Thoracic aorta (tissue), 2 donors: ENCODE data around the gene SEC14L2. TPM values are rescaled to one million over a fixed set of nuclear protein-coding genes. Genes with fewer than 3 reads are reported as not detected.

Experiments
- ATAC-seq: fragments of 150-250 bp; one replicate; pipeline ENCODE4 v1.8.0; 2017; ENCODE audit warnings: low read depth; ENCODE audit not compliant: insufficient number of reproducible peaks, low FRiP score
- DNase-seq: peaks from one replicate; pipeline ENCODE4 v3.0.0-alpha.2; 2020; ENCODE audit warnings: low spot score
- H3K27ac ChIP-seq, 2 donors: fragments of 200-600 bp; sonication (generic); 1 replicate in 1 of 2; 2 replicates in 1 of 2; pipeline ENCODE4 v1.5.1; 2016; ENCODE audit warnings: mild to moderate bottlenecking in 2 of 2, moderate library complexity in 2 of 2
- H3K27me3 ChIP-seq: fragments of 200-600 bp; sonication (generic); replicated peaks from 2 replicates; pipeline ENCODE4 v1.6.0; 2016; ENCODE audit warnings: mild to moderate bottlenecking; ENCODE audit not compliant: insufficient read depth
- H3K36me3 ChIP-seq: fragments of 200-600 bp; sonication (generic); one replicate; pipeline ENCODE4 v1.5.1; 2016
- H3K4me1 ChIP-seq, 2 donors: fragments of 200-600 bp; sonication (generic); 1 replicate in 1 of 2; 2 replicates in 1 of 2; pipeline versions ENCODE4 v1.5.1 to v1.6.0; 2016; ENCODE audit warnings: low read depth in 2 of 2, mild to moderate bottlenecking in 1 of 2; ENCODE audit not compliant: control insufficient read depth in 1 of 2
- H3K4me3 ChIP-seq: fragments of 200-600 bp; sonication (generic); 2 replicates; pipeline ENCODE4 v1.5.1; 2016; ENCODE audit warnings: mild to moderate bottlenecking
- H3K9me3 ChIP-seq: fragments of 200-600 bp; sonication (generic); 2 replicates; pipeline ENCODE4 v1.5.1; 2016
- total RNA-seq, 2 donors: library from RNA; depleted of rRNA; stranded (reverse); fragments of >200 nt; gene quantifications; one replicate each; pipeline versions ENCODE4 v1.1.0 to v1.2.3, GENCODE V29; 2016
- TF ChIP-seq, protein P1 (sequence below): fragments of 200-600 bp; sonication (generic); IDR thresholded peaks from one replicate; pipeline ENCODE4 v1.5.1; 2019; ENCODE audit warnings: antibody characterized with exemption

The SEC14L2 gene
- total RNA-seq, 2 donors from 2014 or later, result 6.4 to 18.3 TPM

- ATAC-seq, result no peak
- DNase-seq, result no peak
- Histone ChIP-seq H3K27ac (peak within 1 kb of the TSS in 1 of 2 donors; percentile 98), H3K4me1 (peaks cover 18 to 45% of the 10 kb centered on the region in 2 donors), H3K27me3 (no peaks in the 10 kb centered on the region), H3K36me3 (no peaks in the 10 kb centered on the region), H3K9me3 (no peaks in the 10 kb centered on the region), H3K4me3 (peak within 1 kb of the TSS; percentile 83)
- TF ChIP-seq, protein P1, sequence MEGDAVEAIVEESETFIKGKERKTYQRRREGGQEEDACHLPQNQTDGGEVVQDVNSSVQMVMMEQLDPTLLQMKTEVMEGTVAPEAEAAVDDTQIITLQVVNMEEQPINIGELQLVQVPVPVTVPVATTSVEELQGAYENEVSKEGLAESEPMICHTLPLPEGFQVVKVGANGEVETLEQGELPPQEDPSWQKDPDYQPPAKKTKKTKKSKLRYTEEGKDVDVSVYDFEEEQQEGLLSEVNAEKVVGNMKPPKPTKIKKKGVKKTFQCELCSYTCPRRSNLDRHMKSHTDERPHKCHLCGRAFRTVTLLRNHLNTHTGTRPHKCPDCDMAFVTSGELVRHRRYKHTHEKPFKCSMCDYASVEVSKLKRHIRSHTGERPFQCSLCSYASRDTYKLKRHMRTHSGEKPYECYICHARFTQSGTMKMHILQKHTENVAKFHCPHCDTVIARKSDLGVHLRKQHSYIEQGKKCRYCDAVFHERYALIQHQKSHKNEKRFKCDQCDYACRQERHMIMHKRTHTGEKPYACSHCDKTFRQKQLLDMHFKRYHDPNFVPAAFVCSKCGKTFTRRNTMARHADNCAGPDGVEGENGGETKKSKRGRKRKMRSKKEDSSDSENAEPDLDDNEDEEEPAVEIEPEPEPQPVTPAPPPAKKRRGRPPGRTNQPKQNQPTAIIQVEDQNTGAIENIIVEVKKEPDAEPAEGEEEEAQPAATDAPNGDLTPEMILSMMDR, result no peak
Observed at GRCh38 chr22:30425616-30426387, 29.0 kb downstream of the SEC14L2 start, which contains the start of gene MTFP1. MTFP1 (plus strand) TSS chr22:30425768; CDS start chr22:30425880, 112 bp downstream.

DNA sequence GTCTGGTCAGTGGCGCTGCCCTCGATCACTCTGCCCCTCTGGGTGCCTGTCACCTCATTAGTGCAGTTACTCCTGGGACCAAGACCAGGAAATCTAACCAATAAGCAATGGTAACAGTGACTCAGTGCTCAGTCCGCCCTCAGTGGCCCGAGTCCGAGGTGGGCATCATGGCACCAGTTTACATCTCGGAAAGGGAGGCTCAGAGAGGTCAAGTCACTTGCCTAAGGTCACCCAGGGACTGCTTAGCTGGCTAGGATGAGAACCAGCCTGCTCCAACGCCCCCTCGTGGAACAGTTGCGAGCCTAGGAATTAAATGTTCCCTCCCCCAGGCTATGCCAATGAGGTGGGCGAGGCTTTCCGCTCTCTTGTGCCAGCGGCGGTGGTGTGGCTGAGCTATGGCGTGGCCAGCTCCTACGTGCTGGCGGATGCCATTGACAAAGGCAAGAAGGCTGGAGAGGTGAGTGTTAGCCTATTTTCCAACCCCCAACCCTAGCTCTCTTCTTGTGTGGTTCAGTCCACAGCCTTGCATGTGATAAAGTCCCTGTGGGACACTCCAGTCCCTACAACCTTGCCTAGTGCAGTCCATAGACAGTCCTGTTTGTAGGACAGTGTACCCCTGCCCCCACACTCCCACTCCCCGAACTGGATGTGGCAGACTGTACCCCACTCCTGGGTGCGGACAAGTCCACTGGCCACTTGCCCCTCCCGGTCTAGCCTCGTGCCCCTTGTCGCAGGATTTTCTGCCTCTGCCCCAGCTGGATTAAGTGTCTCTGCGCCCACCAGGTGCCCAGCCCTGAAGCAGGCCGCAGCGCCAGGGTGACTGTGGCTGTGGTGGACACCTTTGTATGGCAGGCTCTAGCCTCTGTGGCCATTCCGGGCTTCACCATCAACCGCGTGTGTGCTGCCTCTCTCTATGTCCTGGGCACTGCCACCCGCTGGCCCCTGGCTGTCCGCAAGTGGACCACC is 29.9 kb downstream of the SEC14L2 start:
- Histone ChIP-seq H3K27ac (peak overlapping the region in 1 of 2 donors; percentile 62), H3K4me1 (peaks cover 14 to 37% of the 10 kb centered on the region in 2 donors), H3K4me3 (peak overlapping the region; percentile 83), H3K9me3 (no peaks in the 10 kb centered on the region), H3K27me3 (no peaks in the 10 kb centered on the region), H3K36me3 (no peaks in the 10 kb centered on the region)
- TF ChIP-seq, protein P1, result peak; percentile 50
- ATAC-seq, result peak; percentile 8
- DNase-seq, result peak; percentile 56

- no peak overlapping the region for H3K4me3 ChIP-seq
- no peaks in the 10 kb centered on the region for H3K36me3 ChIP-seq
- H3K27me3 ChIP-seq, result no peaks in the 10 kb centered on the region
- no peak for DNase-seq
- no peak for ATAC-seq
- TF ChIP-seq, protein P1, result no peak
- H3K27ac ChIP-seq, result no peak overlapping the region
- no peaks in the 10 kb centered on the region for H3K9me3 ChIP-seq
- peaks cover 14 to 25% of the 10 kb centered on the region in 2 donors for H3K4me1 ChIP-seq
Observed at GRCh38 chr22:30427871-30428270, 31.1 kb downstream of the SEC14L2 start.

GRCh38 chr22:30429887-30430286 is 33.1 kb downstream of the SEC14L2 start:
- TF ChIP-seq, protein P1, result no peak
- Histone ChIP-seq H3K9me3 (no peaks in the 10 kb centered on the region), H3K27ac (no peak overlapping the region), H3K36me3 (no peaks in the 10 kb centered on the region), H3K27me3 (no peaks in the 10 kb centered on the region), H3K4me3 (no peak overlapping the region), H3K4me1 (peaks cover 9 to 15% of the 10 kb centered on the region in 2 donors)
- DNase-seq, result no peak
- ATAC-seq, result no peak

GRCh38 chr22:30430933-30431332 is 34.1 kb downstream of the SEC14L2 start:
- no peak for DNase-seq
- ATAC-seq, result no peak
- Histone ChIP-seq H3K27me3 (no peaks in the 10 kb centered on the region), H3K4me3 (no peak overlapping the region), H3K9me3 (no peaks in the 10 kb centered on the region), H3K27ac (no peak overlapping the region), H3K4me1 (peaks cover 4 to 8% of the 10 kb centered on the region in 2 donors), H3K36me3 (no peaks in the 10 kb centered on the region)
- TF ChIP-seq, protein P1, result no peak
